B cell (primary cell): ENCODE results near the gene KISS1R. TPM values are rescaled to one million over a fixed set of nuclear protein-coding genes. Genes with fewer than 3 reads are reported as not detected.

Experiments
- ATAC-seq: fragments of 200-7000 bp; cut with Tn5 transposase; one replicate; pipeline ENCODE4 v1.10.0; 2021; ENCODE audit warnings: low read depth, mild to moderate bottlenecking, moderate number of reproducible peaks, moderate library complexity
- CTCF ChIA-PET: fragments of 350-600 bp; sonication (Branson Sonifier 250); formaldehyde crosslinking; loops from one replicate; lab custom pipeline; 2021; ENCODE audit warnings: antibody characterized with exemption, inconsistent platforms; lab: Charles Lee
- POLR2A ChIA-PET: fragments of 350-600 bp; sonication (Branson Sonifier 250); formaldehyde crosslinking; loops from one replicate; lab custom pipeline; 2021; ENCODE audit warnings: antibody characterized with exemption; lab: Charles Lee
- DNase-seq: peaks from one replicate; pipeline ENCODE4 v3.0.0; 2013
- H2AFZ ChIP-seq: 2 replicates; pipeline ENCODE4 v1.6.1; 2012; ENCODE audit warnings: mild to moderate bottlenecking, low read depth, low read length; ENCODE audit not compliant: insufficient read depth, poor library complexity, severe bottlenecking
- H3K27ac ChIP-seq, 2 donors: 1 replicate in 1 of 2; 2 replicates in 1 of 2; pipeline ENCODE4 v1.5.1; 2012 to 2013; ENCODE audit warnings: low read length in 2 of 2, mild to moderate bottlenecking in 2 of 2, moderate library complexity in 1 of 2
- H3K27me3 ChIP-seq, 4 experiments: fragments of 200-600 bp in 1 of 4; sonication (generic) in 1 of 4; replicated peaks in 1 of 4; 1 replicate in 2 of 4; 2 replicates in 2 of 4; pipeline versions ENCODE4 v1.6.1 to v1.7.0; 2013 to 2016; ENCODE audit warnings: low read length in 3 of 4, mild to moderate bottlenecking in 2 of 4, mixed read lengths in 1 of 4, moderate library complexity in 1 of 4; ENCODE audit not compliant: insufficient read depth in 4 of 4, control insufficient read depth in 3 of 4; ENCODE audit errors: control extremely low read depth in 1 of 4
- H3K36me3 ChIP-seq, 2 experiments: replicated peaks in 1 of 2; 1 replicate in 1 of 2; 2 replicates in 1 of 2; pipeline versions ENCODE4 v1.6.1 to v1.7.1; 2013; ENCODE audit warnings: low read length in 1 of 2; ENCODE audit not compliant: insufficient read depth in 2 of 2, control insufficient read depth in 1 of 2; ENCODE audit errors: control extremely low read depth in 1 of 2, extremely low read depth in 1 of 2
- H3K4me1 ChIP-seq, 2 donors: fragments of 200-600 bp in 1 of 2; sonication (generic) in 1 of 2; 1 replicate in 1 of 2; 2 replicates in 1 of 2; pipeline versions ENCODE4 v1.5.1 to v1.6.1; 2013 to 2017; ENCODE audit warnings: low read length in 2 of 2; ENCODE audit not compliant: control insufficient read depth in 2 of 2, insufficient read depth in 2 of 2
- H3K4me2 ChIP-seq: replicated peaks from 2 replicates; pipeline ENCODE3; 2012; ENCODE audit warnings: mild to moderate bottlenecking, low read depth, low read length; ENCODE audit not compliant: poor library complexity, severe bottlenecking
- H3K4me3 ChIP-seq, 5 experiments: fragments of 200-600 bp in 1 of 5; sonication (generic) in 1 of 5; 1 replicate in 3 of 5; 2 replicates in 2 of 5; pipeline versions ENCODE4 v1.5.1 to v1.7.0; 2011 to 2016; ENCODE audit warnings: low read length in 4 of 5, mild to moderate bottlenecking in 4 of 5, low read depth in 2 of 5, control low read depth in 1 of 5, moderate library complexity in 1 of 5; ENCODE audit not compliant: insufficient read depth in 1 of 5; ENCODE audit errors: control extremely low read depth in 1 of 5, extremely low read depth in 1 of 5
- H3K79me2 ChIP-seq: fragments of 200-600 bp; sonication (generic); one replicate; pipeline ENCODE4 v1.6.0; 2016; ENCODE audit warnings: low read length; ENCODE audit not compliant: control insufficient read depth, insufficient read depth
- H3K9ac ChIP-seq: fragments of 200-600 bp; sonication (generic); 2 replicates; pipeline ENCODE4 v1.6.1; 2017; ENCODE audit warnings: mild to moderate bottlenecking, low read length, moderate library complexity
- H3K9me3 ChIP-seq, 3 donors: one replicate each; pipeline versions ENCODE4 v1.6.1 to v1.7.1; 2013; ENCODE audit warnings: low read length in 2 of 3; ENCODE audit not compliant: control insufficient read depth in 2 of 3, insufficient read depth in 1 of 3; ENCODE audit errors: control extremely low read depth in 1 of 3
- H4K20me1 ChIP-seq: 2 replicates; pipeline ENCODE4 v1.6.0; 2012; ENCODE audit warnings: mild to moderate bottlenecking, low read length; ENCODE audit not compliant: insufficient read depth, control insufficient read depth, poor library complexity, severe bottlenecking
- H3K27ac Mint-ChIP-seq: one replicate; pipeline ENCODE4 v1.8.0; 2021; ENCODE audit warnings: mixed read lengths
- H3K27me3 Mint-ChIP-seq: one replicate; pipeline ENCODE4 v1.8.0; 2021; ENCODE audit warnings: mixed read lengths
- H3K4me1 Mint-ChIP-seq: one replicate; pipeline ENCODE4 v1.8.0; 2021; ENCODE audit warnings: mixed read lengths
- H3K4me3 Mint-ChIP-seq: one replicate; pipeline ENCODE4 v1.8.0; 2021; ENCODE audit warnings: mixed read lengths
- H3K9me3 Mint-ChIP-seq: one replicate; pipeline ENCODE4 v1.8.0; 2022; ENCODE audit warnings: mixed read lengths; ENCODE audit not compliant: insufficient read depth
- CTCF ChIP-seq: fragments of 200-600 bp; IDR thresholded peaks from one replicate; pipeline ENCODE4 v1.8.0; 2022; ENCODE audit warnings: antibody characterized with exemption, mild to moderate bottlenecking
- EZH2 ChIP-seq: IDR thresholded peaks from 2 replicates; pipeline ENCODE4 v1.6.1; 2012; ENCODE audit warnings: borderline replicate concordance, low read depth, mild to moderate bottlenecking, moderate library complexity, low read length; ENCODE audit not compliant: insufficient read depth, poor library complexity, severe bottlenecking
- WGBS: methylation state at CpG from one replicate; pipeline ENCODE4 v1.1.5; 2013; ENCODE audit warnings: missing lambda C conversion rate; ENCODE audit not compliant: insufficient coverage; 5-methylcytosine and 5-hydroxymethylcytosine counted together
- intact Hi-C: fragments of 100-400 bp; cut with micrococcal nuclease; formaldehyde crosslinking; loops from one replicate; pipeline ENCODE4 v1.10.0; 2022
- polyA plus RNA-seq: library from polyadenylated mRNA; depleted of rRNA; stranded (reverse); fragments of >200 nt; gene quantifications from 2 replicates; pipeline ENCODE4 v1.2.3, GENCODE V29; 2012
- total RNA-seq, 2 donors: library from RNA; stranded (reverse); fragments of 120-200 nt in 1 of 2; gene quantifications; 1 replicate in 1 of 2; 2 replicates in 1 of 2; pipeline versions ENCODE4 v1.2.3 to v1.2.4, GENCODE V29; 2013 to 2022

KISS1R gene
- total and polyA plus RNA-seq, 2 donors (not counting 1 experiment from before 2014, with no cell fraction given) = 0.79 to 1.3 TPM

DNA sequence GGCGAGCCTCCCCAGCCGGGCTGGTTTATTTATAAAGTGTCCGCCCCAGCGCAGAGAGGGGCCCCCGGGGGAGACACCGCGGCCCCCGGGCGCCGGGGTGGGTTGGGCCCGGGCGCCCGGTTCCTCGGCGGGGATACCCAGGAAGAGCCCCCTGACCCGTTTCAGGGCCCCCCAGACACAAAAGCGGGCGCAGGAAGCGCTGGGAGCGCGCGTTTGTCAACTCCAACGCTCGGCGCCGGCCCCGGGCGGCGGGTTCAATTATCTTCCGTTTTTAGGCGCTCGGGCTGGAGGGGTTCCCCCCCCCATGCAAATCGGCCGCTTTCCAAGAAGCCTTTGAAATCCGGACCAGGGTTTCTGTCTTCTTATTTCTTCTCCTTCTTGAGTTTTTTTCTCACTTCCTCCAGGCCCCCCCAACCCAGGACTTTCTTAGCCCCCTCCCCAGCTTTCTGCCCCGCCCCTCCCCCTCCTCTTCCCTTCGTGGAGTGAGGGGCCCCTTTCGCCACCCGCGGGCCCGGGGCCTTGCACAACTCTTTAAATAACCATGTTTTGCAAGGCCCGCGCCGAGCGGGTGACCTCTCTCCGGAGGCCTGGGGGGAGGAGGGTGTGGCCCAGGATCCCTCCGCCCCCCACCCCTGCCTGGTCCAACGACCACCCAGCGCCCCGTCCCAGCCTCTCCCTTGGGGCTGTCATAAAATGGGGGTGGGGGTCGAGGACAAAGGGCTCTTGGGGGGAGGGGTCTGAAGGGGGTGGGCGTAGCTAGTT lies 9.6 kb downstream of the KISS1R start:
- peaks cover 11 to 31% of the 10 kb centered on the region in 2 donors for H3K4me1 ChIP-seq
- H3K27me3 ChIP-seq = no peaks in the 10 kb centered on the region
- peak; percentile 80 for DNase-seq
- H3K4me3 ChIP-seq = peak overlapping the region; percentile 25 to 94 (median 86)
- no peaks in the 10 kb centered on the region for H3K36me3 ChIP-seq
- Mint-ChIP-seq H3K27ac (peak overlapping the region; percentile 79), H3K9me3 (no peaks in the 10 kb centered on the region), H3K27me3 (no peaks in the 10 kb centered on the region), H3K4me1 (peaks cover 16% of the 10 kb centered on the region), H3K4me3 (peak overlapping the region; percentile 81)
- H3K79me2 ChIP-seq = peaks cover 17% of the 10 kb centered on the region
- H3K27ac ChIP-seq = peak overlapping the region; percentile 59 to 79
- no peaks in the 10 kb centered on the region for H3K9me3 ChIP-seq
- H3K9ac ChIP-seq = peak overlapping the region; percentile 94
- under 1% methylated on average over 35 of the region's 52 CpGs for WGBS
- H2AFZ ChIP-seq = peak overlapping the region; percentile 97
- no peaks in the 10 kb centered on the region for H4K20me1 ChIP-seq
- H3K4me2 ChIP-seq = peak overlapping the region; percentile 98
- TF ChIP-seq CTCF = no peak
- no peak for TF ChIP-seq EZH2
- ChIA-PET POLR2A (interaction anchor here (0.6 to 1.3 kb wide), 6 partner anchors 11 to 745 kb away, joined by 3 to 11 read pairs (median 4); partner anchors contain the start of gene WDR18), CTCF (no interaction called here)
- ATAC-seq = peak; percentile 14
- intact Hi-C loops = loop anchor here (1.0 to 10.0 kb wide), 3 partner anchors 21 to 262 kb away; partner anchors contain the start of genes ARHGAP45 and RNF126

DNA sequence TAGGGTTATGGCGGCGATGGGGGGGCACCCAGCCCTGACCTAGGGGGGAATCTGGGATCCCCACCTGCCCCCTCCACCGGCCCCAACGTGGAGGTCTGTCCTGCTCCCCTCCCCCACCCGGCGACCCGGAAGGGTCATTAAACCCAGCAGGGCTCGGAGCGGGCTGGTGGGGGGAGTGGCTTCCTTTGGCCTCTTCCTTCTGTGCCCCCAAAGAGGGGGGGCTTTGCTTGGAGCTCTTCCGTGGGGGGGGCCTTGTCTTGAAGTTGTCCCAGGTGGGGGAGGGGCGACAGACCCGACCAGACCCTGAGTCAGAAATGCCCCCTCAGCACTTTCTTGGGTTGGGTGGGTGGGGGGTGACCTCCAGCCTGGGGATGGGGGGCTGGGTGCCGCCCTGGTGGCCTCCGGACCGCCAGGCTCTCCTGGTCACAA lies 10.2 kb downstream of the KISS1R start:
- ChIA-PET POLR2A (interaction anchor here (0.6 to 1.3 kb wide), 5 partner anchors 12 to 744 kb away, joined by 3 to 11 read pairs (median 4); partner anchors contain the start of gene WDR18), CTCF (no interaction called here)
- DNase-seq (no peak), ATAC-seq (no peak)
- Mint-ChIP-seq H3K4me1 (peaks cover 18% of the 10 kb centered on the region), H3K27me3 (no peaks in the 10 kb centered on the region), H3K27ac (peak overlapping the region; percentile 75), H3K9me3 (no peaks in the 10 kb centered on the region), H3K4me3 (peak overlapping the region; percentile 56)
- Histone ChIP-seq H2AFZ (no peak overlapping the region), H3K9ac (no peak overlapping the region), H3K9me3 (no peaks in the 10 kb centered on the region), H3K79me2 (peaks cover 21% of the 10 kb centered on the region), H4K20me1 (peaks cover 4% of the 10 kb centered on the region), H3K27me3 (no peaks in the 10 kb centered on the region), H3K27ac (peak overlapping the region in 1 of 2 donors; percentile 79), H3K4me1 (peaks cover 14 to 35% of the 10 kb centered on the region in 2 donors), H3K4me2 (peak overlapping the region; percentile 98), H3K4me3 (peak overlapping the region in 2 of 5 experiments; percentile 78 to 94), H3K36me3 (no peaks in the 10 kb centered on the region)
- intact Hi-C loops = loop anchor here (10.0 kb wide), 2 partner anchors 137 to 263 kb away; partner anchors contain the start of genes ARHGAP45 and RNF126
- 12% methylated on average over 5 of the region's 15 CpGs for WGBS
- TF ChIP-seq CTCF (no peak), EZH2 (no peak)
